CD4-positive, alpha-beta T cell treated with Interleukin-6 at 100 ng/mL for 8 hours (primary cell): Measurements from ENCODE around the gene CCDC195.
"Not testable (repeated sequence)": the region's sequence is repeated elsewhere in the genome, so short reads cannot be mapped to it uniquely, and the experiment has no call there.

Source experiments
- DNase-seq: peaks from one replicate; pipeline ENCODE4 v3.0.0-alpha.2; 2020; ENCODE audit warnings: mixed read lengths, low spot score

The CCDC195 gene

GRCh38 chr2:224690868-224691267 lies 25.3 kb downstream of the CCDC195 start:
- DNase-seq = no peak

GRCh38 chr2:224689539-224689938 lies 26.6 kb downstream of the CCDC195 start:
- no peak for DNase-seq

- DNase-seq = no peak
These were observed 27.2 kb downstream of the CCDC195 start for GRCh38 chr2:224688997-224689396.

GRCh38 chr2:224687156-224687555 lies 29.0 kb downstream of the CCDC195 start:
- no peak for DNase-seq

GRCh38 chr2:224685121-224685520 lies 31.0 kb downstream of the CCDC195 start:
- DNase-seq = no peak

- DNase-seq = no peak
These were observed 34.0 kb downstream of the CCDC195 start for GRCh38 chr2:224682134-224682533.

GRCh38 chr2:224671731-224672130 lies 44.4 kb downstream of the CCDC195 start:
- no peak for DNase-seq

- DNase-seq = no peak
These were observed 46.0 kb downstream of the CCDC195 start for GRCh38 chr2:224670203-224670602.

- no peak for DNase-seq
These were observed 46.7 kb downstream of the CCDC195 start for GRCh38 chr2:224669449-224669848.

GRCh38 chr2:224668123-224668909 lies 47.8 kb downstream of the CCDC195 start:
- DNase-seq = no peak

- DNase-seq = no peak
These were observed 49.1 kb downstream of the CCDC195 start for GRCh38 chr2:224666951-224667553.

GRCh38 chr2:224663322-224663721 lies 52.8 kb downstream of the CCDC195 start:
- DNase-seq = not testable (repeated sequence)

- DNase-seq = not testable (repeated sequence)
These were observed 54.5 kb downstream of the CCDC195 start for GRCh38 chr2:224661708-224662107.

- DNase-seq = no peak
These were observed 56.5 kb downstream of the CCDC195 start for GRCh38 chr2:224659714-224660113.

- DNase-seq = no peak
These were observed 57.3 kb downstream of the CCDC195 start for GRCh38 chr2:224658780-224659405.

- DNase-seq = no peak
These were observed 58.8 kb downstream of the CCDC195 start for GRCh38 chr2:224657349-224657748.

GRCh38 chr2:224655006-224655537 lies 61.1 kb downstream of the CCDC195 start:
- DNase-seq = no peak
